Measurements from ENCODE around the gene FNBP1. TPM values are rescaled to one million over a fixed set of nuclear protein-coding genes. Genes with fewer than 3 reads are reported as not detected.

The FNBP1 gene
- total RNA-seq, 2 donors from 2014 or later, result 17.1 to 17.9 TPM

DNA sequence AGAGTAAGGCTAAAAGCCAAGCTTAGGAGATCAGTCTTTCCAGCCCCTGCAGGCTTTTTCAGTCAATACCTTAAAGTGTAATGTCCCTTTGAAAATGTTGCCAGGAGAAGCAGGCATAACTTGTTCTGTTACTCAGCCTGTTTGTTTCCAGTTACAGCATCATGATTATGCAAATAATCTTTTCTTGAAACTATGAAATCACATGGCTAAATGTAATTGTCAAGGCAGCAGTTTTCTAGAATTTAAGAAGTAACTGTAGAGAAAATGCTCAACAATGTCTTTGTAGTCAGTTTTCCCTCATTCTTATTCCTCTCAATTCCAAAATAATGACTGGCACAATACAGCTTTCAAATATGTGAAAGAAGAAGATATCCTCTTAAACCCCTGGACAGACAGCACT is 8.9 kb upstream of the FNBP1 start:
- intact Hi-C loops (cut with DNase I), result no loop called here
- H3K27me3 ChIP-seq, result no peaks in the 10 kb centered on the region
- H3K4me1 ChIP-seq, result peaks cover 19% of the 10 kb centered on the region
- H3K4me3 ChIP-seq, result no peak overlapping the region
- ATAC-seq (no peak), DNase-seq (no peak)
- no peak overlapping the region for H3K27ac ChIP-seq
- TF ChIP-seq, protein P1, sequence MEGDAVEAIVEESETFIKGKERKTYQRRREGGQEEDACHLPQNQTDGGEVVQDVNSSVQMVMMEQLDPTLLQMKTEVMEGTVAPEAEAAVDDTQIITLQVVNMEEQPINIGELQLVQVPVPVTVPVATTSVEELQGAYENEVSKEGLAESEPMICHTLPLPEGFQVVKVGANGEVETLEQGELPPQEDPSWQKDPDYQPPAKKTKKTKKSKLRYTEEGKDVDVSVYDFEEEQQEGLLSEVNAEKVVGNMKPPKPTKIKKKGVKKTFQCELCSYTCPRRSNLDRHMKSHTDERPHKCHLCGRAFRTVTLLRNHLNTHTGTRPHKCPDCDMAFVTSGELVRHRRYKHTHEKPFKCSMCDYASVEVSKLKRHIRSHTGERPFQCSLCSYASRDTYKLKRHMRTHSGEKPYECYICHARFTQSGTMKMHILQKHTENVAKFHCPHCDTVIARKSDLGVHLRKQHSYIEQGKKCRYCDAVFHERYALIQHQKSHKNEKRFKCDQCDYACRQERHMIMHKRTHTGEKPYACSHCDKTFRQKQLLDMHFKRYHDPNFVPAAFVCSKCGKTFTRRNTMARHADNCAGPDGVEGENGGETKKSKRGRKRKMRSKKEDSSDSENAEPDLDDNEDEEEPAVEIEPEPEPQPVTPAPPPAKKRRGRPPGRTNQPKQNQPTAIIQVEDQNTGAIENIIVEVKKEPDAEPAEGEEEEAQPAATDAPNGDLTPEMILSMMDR (IDR thresholded peaks at IDR 0.05), result no peak
- no peak for TF ChIP-seq POLR2A (IDR thresholded peaks at IDR 0.05)
- H3K9me3 ChIP-seq, result no peaks in the 10 kb centered on the region
- H3K36me3 ChIP-seq (replicated peaks in 1 of 2; ENCODE audit: insufficient read depth in 1 of 2, low read depth in 2 of 2), result no peaks in the 10 kb centered on the region

GRCh38 chr9:130050462-130050861 is 7.5 kb upstream of the FNBP1 start:
- intact Hi-C loops (cut with DNase I), result no loop called here

GRCh38 chr9:130049431-130050210 is 6.6 kb upstream of the FNBP1 start:
- Histone ChIP-seq H3K4me1 (peaks cover 24% of the 10 kb centered on the region), H3K36me3 (replicated peaks in 1 of 2; ENCODE audit: insufficient read depth in 1 of 2, low read depth in 2 of 2) (no peaks in the 10 kb centered on the region), H3K27ac (no peak overlapping the region), H3K27me3 (no peaks in the 10 kb centered on the region), H3K4me3 (no peak overlapping the region), H3K9me3 (no peaks in the 10 kb centered on the region)
- no peak for TF ChIP-seq POLR2A (IDR thresholded peaks at IDR 0.05)
- TF ChIP-seq, protein P1 (IDR thresholded peaks at IDR 0.05), result no peak
- ATAC-seq, result no peak
- WGBS, 2 donors, result 80 to 84% methylated on average over 11 of the region's 11 CpGs
- no peak for DNase-seq
- intact Hi-C loops (cut with DNase I), result loop anchor here (10.0 kb wide), 1 partner anchor 165 kb away; no protein-coding TSS in a partner anchor

More at GRCh38 chr9:130050462-130050861, 7.5 kb upstream of the FNBP1 start:
- TF ChIP-seq, protein P1 (IDR thresholded peaks at IDR 0.05), result no peak
- TF ChIP-seq POLR2A (IDR thresholded peaks at IDR 0.05), result no peak
- no peak overlapping the region for H3K4me3 ChIP-seq
- H3K9me3 ChIP-seq, result no peaks in the 10 kb centered on the region
- H3K36me3 ChIP-seq (replicated peaks in 1 of 2; ENCODE audit: insufficient read depth in 1 of 2, low read depth in 2 of 2), result no peaks in the 10 kb centered on the region
- no peaks in the 10 kb centered on the region for H3K27me3 ChIP-seq
- H3K4me1 ChIP-seq, result peaks cover 23% of the 10 kb centered on the region
- no peak overlapping the region for H3K27ac ChIP-seq
- 94 to 98% methylated on average over 3 of the region's 3 CpGs for whole genome bisulfite sequencing, 2 donors
- ATAC-seq (no peak), DNase-seq (no peak)

DNA sequence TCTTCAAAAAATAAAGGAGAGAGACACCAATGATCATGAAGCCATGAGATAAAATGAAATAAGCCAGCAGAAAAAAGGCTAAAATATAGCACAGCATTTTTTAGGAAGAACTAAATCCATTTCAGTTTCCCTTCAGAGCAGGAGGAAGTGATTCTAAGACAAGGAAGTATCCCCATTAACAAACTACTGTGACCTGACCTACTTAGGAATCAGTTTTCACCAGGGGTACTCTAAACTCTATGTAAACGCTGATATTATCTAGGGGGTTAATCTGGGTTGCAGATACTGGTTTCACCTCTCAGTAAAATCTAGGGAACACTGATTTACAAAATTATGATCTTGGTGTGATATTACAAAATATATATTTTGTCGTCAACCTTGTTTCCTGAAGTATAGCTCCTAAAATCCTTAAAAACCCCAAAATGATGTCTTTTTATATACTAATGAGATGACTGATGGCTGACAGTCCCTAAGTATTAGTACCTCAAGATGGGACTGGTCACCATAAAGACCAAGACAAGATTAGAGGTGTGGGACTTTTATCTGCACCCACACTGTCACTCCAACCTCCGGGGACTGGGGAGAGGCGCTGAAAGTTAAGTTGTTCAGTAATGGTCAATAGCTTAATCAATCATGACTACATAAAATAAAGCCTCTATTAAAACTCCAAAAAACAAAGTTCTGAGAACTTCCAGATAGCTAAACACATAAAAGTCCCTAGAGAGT is 2.9 kb upstream of the FNBP1 start:
- TF ChIP-seq POLR2A (IDR thresholded peaks at IDR 0.05), result no peak
- TF ChIP-seq, protein P1 (IDR thresholded peaks at IDR 0.05), result no peak
- Histone ChIP-seq H3K4me3 (no peak overlapping the region), H3K27me3 (no peaks in the 10 kb centered on the region), H3K36me3 (replicated peaks in 1 of 2; ENCODE audit: insufficient read depth in 1 of 2, low read depth in 2 of 2) (no peaks in the 10 kb centered on the region), H3K27ac (peak overlapping the region in 1 of 4 donors; percentile 61), H3K9me3 (no peaks in the 10 kb centered on the region), H3K4me1 (peaks cover 27% of the 10 kb centered on the region)
- DNase-seq, result no peak
- intact Hi-C loops (cut with DNase I), result loop anchor here (10.0 kb wide), 1 partner anchor 161 kb away; no protein-coding TSS in a partner anchor
- no peak for ATAC-seq
- WGBS, 2 donors, result 56 to 64% methylated on average over 4 of the region's 4 CpGs

Data from body of pancreas (tissue), 4 donors.